ENCODE measurements around the gene GABPB2.

GABPB2 gene

DNA sequence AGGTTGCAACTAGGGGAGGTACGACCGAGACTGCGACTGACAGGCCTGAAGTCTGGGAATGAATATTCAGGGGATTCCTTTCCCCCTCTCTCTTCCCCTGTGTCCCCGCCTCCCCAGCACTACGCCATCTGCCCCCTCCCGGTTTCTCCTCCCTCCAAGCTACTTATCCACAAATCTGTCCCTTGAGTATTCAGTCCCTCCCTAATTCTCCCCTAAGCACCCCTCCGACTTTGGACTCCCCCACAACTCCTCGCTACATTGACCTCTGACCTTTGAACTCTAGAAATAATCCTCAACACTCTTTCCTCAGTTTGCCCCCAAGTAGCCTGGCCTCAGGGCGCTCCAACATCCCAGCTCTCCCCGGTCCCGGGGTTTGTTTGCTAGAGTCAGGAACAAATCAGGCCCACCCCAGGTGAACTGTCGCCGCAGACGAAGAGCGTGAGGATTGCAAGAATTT, 94.7 kb downstream of the GABPB2 start:
- peak; percentile 38 for DNase-seq (ENCODE audit: low spot score)

DNA sequence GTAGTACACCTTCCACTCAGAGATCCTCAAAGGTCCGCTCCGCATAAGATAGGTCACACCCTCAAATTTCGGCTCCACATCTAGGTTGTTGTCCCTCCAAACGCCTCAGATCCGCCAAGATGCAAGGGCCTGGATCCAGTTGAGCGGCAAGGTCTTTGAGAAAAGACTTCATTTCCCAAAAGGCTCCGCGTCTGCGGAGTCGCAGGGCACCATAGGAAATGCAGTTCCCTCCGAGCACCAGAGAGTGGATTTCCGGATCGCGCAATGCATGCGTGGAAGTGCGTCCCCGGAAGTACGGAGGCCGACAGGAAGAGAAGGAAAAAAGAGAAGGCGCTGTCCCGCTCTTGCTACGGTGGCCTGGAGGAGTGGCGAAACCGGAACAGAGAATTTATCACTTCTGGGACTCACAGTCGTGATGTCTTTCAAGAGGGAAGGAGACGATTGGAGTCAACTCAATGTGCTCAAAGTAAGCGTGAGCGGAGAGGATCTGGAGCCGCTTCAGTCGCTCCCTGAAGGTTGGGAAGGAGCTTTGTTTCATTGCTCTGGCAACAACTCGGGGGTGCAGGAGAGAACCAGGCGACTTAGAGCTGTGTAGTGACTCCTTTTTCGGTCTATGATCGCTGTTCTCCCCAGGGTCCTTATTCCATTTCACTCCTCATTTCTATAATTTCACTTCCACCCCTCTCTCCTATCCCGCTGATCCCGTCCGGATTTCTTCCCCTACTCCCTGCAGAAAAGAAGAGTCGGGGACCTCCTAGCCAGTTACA, 95.4 kb downstream of the GABPB2 start, which contains the start of the genes LYSMD1 and SCNM1:
Gene LYSMD1 (minus strand): TSS at position 165 of the 767 bp plus-strand sequence. CDS start 644 bp downstream, outside the sequence.
Gene SCNM1 (plus strand): TSS at position 407 of the 767 bp plus-strand sequence. CDS start 9 bp downstream, at position 416.
- peak; percentile 87 for DNase-seq (ENCODE audit: low spot score)

DNA sequence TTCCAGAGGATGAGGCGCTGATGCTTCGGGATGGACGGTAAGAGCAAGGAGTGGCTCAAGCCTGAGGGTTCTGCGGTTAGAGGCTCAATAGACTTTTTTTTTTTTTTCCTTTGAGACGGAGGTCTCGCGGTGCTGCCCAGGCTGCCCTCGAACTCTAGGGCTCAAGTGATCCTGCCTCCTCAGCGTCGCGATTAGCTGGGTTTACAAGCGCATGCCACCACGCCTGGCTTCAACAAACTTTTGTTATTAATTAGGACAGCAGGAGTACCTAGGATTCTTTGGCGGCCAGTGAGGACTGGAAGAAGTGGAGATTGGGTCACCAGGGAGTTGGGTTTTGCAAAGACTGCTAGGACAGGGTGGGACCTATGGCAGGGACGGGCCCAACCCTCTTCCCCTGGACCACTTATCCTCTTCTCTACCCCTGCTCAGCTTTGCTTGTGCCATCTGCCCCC, 96.0 kb downstream of the GABPB2 start:
- DNase-seq (ENCODE audit: low spot score): no peak

DNA sequence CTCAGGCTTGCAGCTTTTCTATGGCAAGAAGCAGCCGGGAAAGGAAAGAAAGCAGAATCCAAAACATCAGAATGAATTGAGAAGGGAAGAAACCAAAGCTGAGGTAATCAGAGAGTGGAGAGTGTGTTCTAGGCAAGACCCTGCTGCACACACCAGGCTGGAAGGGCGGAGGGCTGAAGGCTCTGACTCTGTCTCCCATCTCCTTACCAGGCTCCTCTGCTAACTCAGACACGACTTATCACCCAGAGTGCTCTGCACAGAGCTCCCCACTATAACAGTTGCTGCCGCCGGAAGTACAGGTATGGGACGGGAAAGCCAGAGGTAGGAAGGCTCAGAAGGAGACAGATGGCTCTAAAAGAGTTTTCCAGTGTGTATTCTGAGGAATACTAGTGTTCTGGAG, 96.6 kb downstream of the GABPB2 start:
- DNase-seq (ENCODE audit: low spot score): no peak

DNA sequence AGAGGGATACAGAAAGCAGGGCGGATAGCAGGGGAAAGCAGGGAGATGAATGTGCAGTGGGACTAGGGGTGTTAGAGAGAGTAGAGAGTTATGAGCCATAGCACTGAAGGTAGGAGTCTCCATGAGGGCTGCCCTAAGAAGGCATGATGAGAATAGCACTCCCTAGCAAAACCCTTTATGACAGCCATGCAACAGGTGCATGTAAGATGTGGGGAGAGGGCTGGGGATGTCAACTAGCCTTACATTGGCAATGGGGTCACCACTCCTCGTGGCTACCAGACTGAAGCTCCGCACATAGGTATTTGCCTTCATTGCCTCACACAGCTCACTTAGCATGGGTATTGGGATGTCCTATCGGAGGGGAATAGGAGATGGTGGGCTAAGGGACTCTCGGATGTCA, 100.6 kb downstream of the GABPB2 start:
- DNase-seq (ENCODE audit: low spot score): no peak
